DMS 273 treated with DMSO at 0.1 percent for 48 hours (cell line): Measurements from ENCODE around the gene LITAF.
"Not testable (repeated sequence)": the region's sequence is repeated elsewhere in the genome, so short reads cannot be mapped to it uniquely, and the experiment has no call there.

ENCODE experiments used
- DNase-seq: peaks from one replicate; lab custom pipeline; 2025; lab: John Stamatoyannopoulos, UW

Gene LITAF

GRCh38 chr16:11620243-11621003, 33.7 kb upstream of the LITAF start:
- no peak for DNase-seq

GRCh38 chr16:11619327-11619851, 32.7 kb upstream of the LITAF start:
- DNase-seq: no peak

- DNase-seq: no peak
Observed at GRCh38 chr16:11618107-11618717, 31.5 kb upstream of the LITAF start.

- no peak for DNase-seq
Observed at GRCh38 chr16:11615748-11616447, 29.2 kb upstream of the LITAF start.

- no peak for DNase-seq
Observed at GRCh38 chr16:11614587-11615175, 28.0 kb upstream of the LITAF start.

- peak; percentile 54 for DNase-seq
Observed at GRCh38 chr16:11613381-11614303, 26.9 kb upstream of the LITAF start.

GRCh38 chr16:11612665-11613025, 25.9 kb upstream of the LITAF start:
- DNase-seq: no peak

GRCh38 chr16:11611871-11612664, 25.3 kb upstream of the LITAF start:
- no peak for DNase-seq

- no peak for DNase-seq
Observed at GRCh38 chr16:11610580-11610979, 23.9 kb upstream of the LITAF start.

GRCh38 chr16:11610121-11610505, 23.4 kb upstream of the LITAF start:
- DNase-seq: no peak

- peak; percentile 50 for DNase-seq
Observed at GRCh38 chr16:11609474-11610120, 22.9 kb upstream of the LITAF start.

GRCh38 chr16:11605891-11606290, 19.2 kb upstream of the LITAF start:
- DNase-seq: no peak

- no peak for DNase-seq
Observed at GRCh38 chr16:11605564-11605886, 18.8 kb upstream of the LITAF start.

GRCh38 chr16:11604783-11605563, 18.3 kb upstream of the LITAF start:
- DNase-seq: no peak

- not testable (repeated sequence) for DNase-seq
Observed at GRCh38 chr16:11604296-11604695, 17.6 kb upstream of the LITAF start.

- DNase-seq: no peak
Observed at GRCh38 chr16:11603331-11603750, 16.6 kb upstream of the LITAF start.

- DNase-seq: no peak
Observed at GRCh38 chr16:11602321-11602720, 15.6 kb upstream of the LITAF start.

GRCh38 chr16:11601911-11602310, 15.2 kb upstream of the LITAF start:
- DNase-seq: no peak

- no peak for DNase-seq
Observed at GRCh38 chr16:11601425-11601824, 14.7 kb upstream of the LITAF start.
